Activated CD4-positive, alpha-beta memory T cell treated with anti-CD3 and anti-CD28 coated beads, Interleukin-2, amount 10 ng/mL, durations not matched to agents 7 days and 5 days (primary cell): ENCODE data around the gene IL11RA. TPM values are rescaled to one million over a fixed set of nuclear protein-coding genes. Genes with fewer than 3 reads are reported as not detected.

Experiments used
- CTCF ChIA-PET: fragments of 350-600 bp; sonication (Branson Sonifier 250); formaldehyde crosslinking; loops from one replicate; lab custom pipeline; 2021; ENCODE audit warnings: antibody characterized with exemption, inconsistent platforms; lab: Charles Lee
- POLR2A ChIA-PET: fragments of 350-600 bp; sonication (Branson Sonifier 250); formaldehyde crosslinking; loops from one replicate; lab custom pipeline; 2021; ENCODE audit warnings: antibody characterized with exemption; lab: Charles Lee
- DNase-seq: peaks from one replicate; pipeline ENCODE4 v3.0.0-alpha.2; 2020
- H3K27ac Mint-ChIP-seq: one replicate; pipeline ENCODE4 v1.8.0; 2021; ENCODE audit warnings: mild to moderate bottlenecking, mixed read lengths
- H3K27me3 Mint-ChIP-seq: one replicate; pipeline ENCODE4 v1.8.0; 2021; ENCODE audit warnings: mixed read lengths
- H3K36me3 Mint-ChIP-seq: one replicate; pipeline ENCODE4 v1.8.0; 2021; ENCODE audit warnings: low read depth, mixed read lengths
- H3K4me1 Mint-ChIP-seq: one replicate; pipeline ENCODE4 v1.8.0; 2021; ENCODE audit warnings: mixed read lengths
- H3K4me3 Mint-ChIP-seq: one replicate; pipeline ENCODE4 v1.8.0; 2021; ENCODE audit warnings: mild to moderate bottlenecking, mixed read lengths
- H3K9me3 Mint-ChIP-seq: one replicate; pipeline ENCODE4 v1.8.0; 2021; ENCODE audit warnings: mixed read lengths
- total RNA-seq, 2 experiments: library from RNA; stranded (reverse); gene quantifications; one replicate each; pipeline ENCODE4 v1.2.3, GENCODE V29; 2021

Gene IL11RA
- total RNA-seq, 2 experiments from 2014 or later: 51.5 to 54.0 TPM

- no peak overlapping the region for H3K4me3 Mint-ChIP-seq
- ChIA-PET CTCF (interaction anchor here (0.6 to 9.6 kb wide), 3 partner anchors 12 to 23 kb away, joined by 4 to 125 read pairs (median 83); partner anchors contain the start of genes GALT, IL11RA and SIGMAR1), POLR2A (interaction anchor here (2.9 to 12.4 kb wide), 2 partner anchors 13 to 22 kb away, joined by 14 to 162 read pairs; partner anchors contain the start of genes GALT and SIGMAR1)
- peaks cover 33% of the 10 kb centered on the region for H3K4me1 Mint-ChIP-seq
- H3K36me3 Mint-ChIP-seq: peaks cover 11% of the 10 kb centered on the region
- no peak for DNase-seq
- H3K27ac Mint-ChIP-seq: no peak overlapping the region
- no peaks in the 10 kb centered on the region for H3K27me3 Mint-ChIP-seq
- no peaks in the 10 kb centered on the region for H3K9me3 Mint-ChIP-seq
Measured at GRCh38 chr9:34659592-34660253, 7.7 kb downstream of the IL11RA start.

- H3K4me3 Mint-ChIP-seq: peak within 1 kb of the TSS; percentile 35
- no peaks in the 10 kb centered on the region for H3K9me3 Mint-ChIP-seq
- DNase-seq: peak; percentile 20
- ChIA-PET CTCF (interaction anchor here (0.8 to 9.6 kb wide), 5 partner anchors 15 to 1528 kb away, joined by 3 to 125 read pairs (median 40); partner anchors contain the start of genes CLTA, GALT, IL11RA and RPP25L), POLR2A (interaction anchor here (0.7 to 12.4 kb wide), 6 partner anchors 10 to 449 kb away, joined by 3 to 162 read pairs (median 12); partner anchors contain the start of genes GALT, IL11RA and SIGMAR1)
- peaks cover 49% of the 10 kb centered on the region for H3K4me1 Mint-ChIP-seq
- H3K27ac Mint-ChIP-seq: peak within 1 kb of the TSS; percentile 80
- peaks cover 16% of the 10 kb centered on the region for H3K36me3 Mint-ChIP-seq
- no peaks in the 10 kb centered on the region for H3K27me3 Mint-ChIP-seq
Measured at GRCh38 chr9:34662526-34663302, 10.7 kb downstream of the IL11RA start, which contains the start of gene CCL27. Gene CCL27 (minus strand): TSS chr9:34662657. CDS start chr9:34662633, 24 bp downstream.

- peak overlapping the region; percentile 35 for H3K4me3 Mint-ChIP-seq
- no peaks in the 10 kb centered on the region for H3K9me3 Mint-ChIP-seq
- ChIA-PET POLR2A (interaction anchor here (0.7 to 12.4 kb wide), 6 partner anchors 10 to 448 kb away, joined by 3 to 162 read pairs (median 12); partner anchors contain the start of genes GALT, IL11RA and SIGMAR1), CTCF (interaction anchor here (0.8 to 9.6 kb wide), 5 partner anchors 15 to 1527 kb away, joined by 3 to 125 read pairs (median 40); partner anchors contain the start of genes CLTA, GALT, IL11RA and RPP25L)
- H3K27me3 Mint-ChIP-seq: no peaks in the 10 kb centered on the region
- peaks cover 20% of the 10 kb centered on the region for H3K36me3 Mint-ChIP-seq
- DNase-seq: no peak
- peaks cover 50% of the 10 kb centered on the region for H3K4me1 Mint-ChIP-seq
- peak overlapping the region; percentile 80 for H3K27ac Mint-ChIP-seq
Measured at GRCh38 chr9:34663303-34663605, 11.3 kb downstream of the IL11RA start.

GRCh38 chr9:34664281-34665066 lies 12.5 kb downstream of the IL11RA start:
- ChIA-PET CTCF (interaction anchor here (0.6 to 9.6 kb wide), 6 partner anchors 16 to 41 kb away, joined by 3 to 125 read pairs (median 22); partner anchors contain the start of genes GALT, IL11RA and SIGMAR1), POLR2A (interaction anchor here (0.7 to 12.4 kb wide), 13 partner anchors 8 to 1663 kb away, joined by 3 to 162 read pairs (median 3); partner anchors contain the start of genes DCTN3, DNAI1, FAM219A and GALT)
- H3K27me3 Mint-ChIP-seq: no peaks in the 10 kb centered on the region
- peaks cover 50% of the 10 kb centered on the region for H3K4me1 Mint-ChIP-seq
- peak overlapping the region; percentile 85 for H3K4me3 Mint-ChIP-seq
- H3K27ac Mint-ChIP-seq: peak overlapping the region; percentile 80
- peak; percentile 82 for DNase-seq
- H3K9me3 Mint-ChIP-seq: peaks cover 6% of the 10 kb centered on the region
- peaks cover 33% of the 10 kb centered on the region for H3K36me3 Mint-ChIP-seq

- H3K4me3 Mint-ChIP-seq: peak overlapping the region; percentile 85
- H3K36me3 Mint-ChIP-seq: peaks cover 37% of the 10 kb centered on the region
- H3K9me3 Mint-ChIP-seq: peaks cover 8% of the 10 kb centered on the region
- peak overlapping the region; percentile 80 for H3K27ac Mint-ChIP-seq
- ChIA-PET POLR2A (interaction anchor here (0.7 to 12.4 kb wide), 12 partner anchors 8 to 1663 kb away, joined by 3 to 162 read pairs (median 3); partner anchors contain the start of genes DCTN3, DNAI1, FAM219A and GALT), CTCF (interaction anchor here (0.5 to 9.6 kb wide), 7 partner anchors 17 to 598 kb away, joined by 3 to 125 read pairs (median 3); partner anchors contain the start of genes GALT, IL11RA and SIGMAR1)
- H3K27me3 Mint-ChIP-seq: no peaks in the 10 kb centered on the region
- H3K4me1 Mint-ChIP-seq: peaks cover 50% of the 10 kb centered on the region
- no peak for DNase-seq
Measured at GRCh38 chr9:34665067-34665380, 13.0 kb downstream of the IL11RA start.

GRCh38 chr9:34665381-34666250 lies 13.6 kb downstream of the IL11RA start:
- Mint-ChIP-seq H3K27me3 (no peaks in the 10 kb centered on the region), H3K27ac (peak overlapping the region; percentile 80), H3K4me3 (peak overlapping the region; percentile 85), H3K9me3 (peaks cover 8% of the 10 kb centered on the region), H3K36me3 (peaks cover 37% of the 10 kb centered on the region), H3K4me1 (peaks cover 50% of the 10 kb centered on the region)
- ChIA-PET CTCF (interaction anchor here (0.5 to 9.6 kb wide), 6 partner anchors 17 to 598 kb away, joined by 3 to 125 read pairs (median 22); partner anchors contain the start of genes GALT, IL11RA and SIGMAR1), POLR2A (interaction anchor here (0.8 to 12.4 kb wide), 9 partner anchors 10 to 288 kb away, joined by 3 to 162 read pairs (median 3); partner anchors contain the start of genes DCTN3, DNAI1, FAM219A and GALT)
- peak; percentile 93 for DNase-seq

GRCh38 chr9:34669809-34670562 lies 18.0 kb downstream of the IL11RA start:
- H3K4me1 Mint-ChIP-seq: peaks cover 17% of the 10 kb centered on the region
- H3K36me3 Mint-ChIP-seq: peaks cover 28% of the 10 kb centered on the region
- no peak for DNase-seq
- H3K27me3 Mint-ChIP-seq: no peaks in the 10 kb centered on the region
- ChIA-PET POLR2A (no interaction called here), CTCF (interaction anchor here (1.2 to 1.8 kb wide), 3 partner anchors 9 to 36 kb away, joined by 3 to 6 read pairs (median 5); no protein-coding TSS in a partner anchor)
- no peak overlapping the region for H3K4me3 Mint-ChIP-seq
- peaks cover 8% of the 10 kb centered on the region for H3K9me3 Mint-ChIP-seq
- H3K27ac Mint-ChIP-seq: no peak overlapping the region

GRCh38 chr9:34671307-34671706 lies 19.3 kb downstream of the IL11RA start:
- Mint-ChIP-seq H3K4me3 (no peak overlapping the region), H3K9me3 (peaks cover 8% of the 10 kb centered on the region), H3K27ac (no peak overlapping the region), H3K27me3 (no peaks in the 10 kb centered on the region), H3K36me3 (peaks cover 26% of the 10 kb centered on the region), H3K4me1 (peaks cover 12% of the 10 kb centered on the region)
- DNase-seq: no peak
- POLR2A ChIA-PET: no interaction called here
- CTCF ChIA-PET: interaction anchor here (1.8 kb wide), 1 partner anchor 37 kb away, joined by 5 read pairs; no protein-coding TSS in a partner anchor

- ChIA-PET CTCF (interaction anchor here (3.1 kb wide), 1 partner anchor 28 kb away, joined by 22 read pairs; no protein-coding TSS in a partner anchor), POLR2A (no interaction called here)
- no peak overlapping the region for H3K4me3 Mint-ChIP-seq
- H3K27ac Mint-ChIP-seq: no peak overlapping the region
- peaks cover 2% of the 10 kb centered on the region for H3K4me1 Mint-ChIP-seq
- no peak for DNase-seq
- H3K27me3 Mint-ChIP-seq: no peaks in the 10 kb centered on the region
- peaks cover 2% of the 10 kb centered on the region for H3K9me3 Mint-ChIP-seq
- H3K36me3 Mint-ChIP-seq: peaks cover 8% of the 10 kb centered on the region
Measured at GRCh38 chr9:34674440-34674839, 22.5 kb downstream of the IL11RA start.

GRCh38 chr9:34675048-34675714 lies 23.2 kb downstream of the IL11RA start:
- no peaks in the 10 kb centered on the region for H3K9me3 Mint-ChIP-seq
- H3K27me3 Mint-ChIP-seq: no peaks in the 10 kb centered on the region
- ChIA-PET POLR2A (interaction anchor here (1.1 to 1.3 kb wide), 2 partner anchors 10 to 11 kb away, joined by 3 read pairs; no protein-coding TSS in a partner anchor), CTCF (interaction anchor here (3.1 kb wide), 1 partner anchor 27 kb away, joined by 22 read pairs; no protein-coding TSS in a partner anchor)
- no peak overlapping the region for H3K4me3 Mint-ChIP-seq
- peak; percentile 46 for DNase-seq
- no peak overlapping the region for H3K27ac Mint-ChIP-seq
- H3K36me3 Mint-ChIP-seq: peaks cover 2% of the 10 kb centered on the region
- peaks cover 2% of the 10 kb centered on the region for H3K4me1 Mint-ChIP-seq
